GM23248 (cell line): ENCODE results near the gene CYCS. TPM values are rescaled to one million over a fixed set of nuclear protein-coding genes. Genes with fewer than 3 reads are reported as not detected.
"Not testable (repeated sequence)": the region's sequence is repeated elsewhere in the genome, so short reads cannot be mapped to it uniquely, and the experiment has no call there.

Source experiments
- DNase-seq: peaks from one replicate; pipeline ENCODE4 v3.0.0-alpha.2; 2015
- H2AFZ ChIP-seq: fragments of 200-600 bp; sonication (generic); 2 replicates; pipeline ENCODE4 v1.6.1; 2016; ENCODE audit warnings: antibody characterized with exemption
- H3F3A ChIP-seq: fragments of 200-600 bp; sonication (generic); 2 replicates; pipeline ENCODE4 v1.6.1; 2016; ENCODE audit warnings: mild to moderate bottlenecking, antibody characterized with exemption, mixed run types; ENCODE audit not compliant: insufficient read depth
- H3K27ac ChIP-seq: fragments of 200-600 bp; sonication (generic); 2 replicates; pipeline ENCODE4 v1.5.1; 2016; ENCODE audit warnings: mild to moderate bottlenecking
- H3K27me3 ChIP-seq: fragments of 200-600 bp; sonication (generic); replicated peaks from 2 replicates; pipeline ENCODE4 v1.6.1; 2016; ENCODE audit warnings: mild to moderate bottlenecking; ENCODE audit not compliant: insufficient read depth
- H3K36me3 ChIP-seq: fragments of 200-600 bp; sonication (generic); 2 replicates; pipeline ENCODE4 v1.6.1; 2016; ENCODE audit warnings: low read depth, mild to moderate bottlenecking
- H3K4me1 ChIP-seq: fragments of 200-600 bp; sonication (generic); 2 replicates; pipeline ENCODE4 v1.6.1; 2016; ENCODE audit warnings: mild to moderate bottlenecking; ENCODE audit not compliant: insufficient read depth
- H3K4me2 ChIP-seq: fragments of 200-600 bp; sonication (generic); one replicate; pipeline ENCODE4 v1.6.1; 2016; ENCODE audit warnings: mild to moderate bottlenecking; ENCODE audit not compliant: unreplicated experiment
- H3K4me3 ChIP-seq: fragments of 200-600 bp; sonication (generic); 2 replicates; pipeline ENCODE4 v1.5.1; 2016; ENCODE audit warnings: mild to moderate bottlenecking
- H3K79me2 ChIP-seq: fragments of 200-600 bp; sonication (generic); 2 replicates; pipeline ENCODE4 v1.6.1; 2016; ENCODE audit warnings: mild to moderate bottlenecking; ENCODE audit not compliant: insufficient read depth
- H3K9ac ChIP-seq: fragments of 200-600 bp; sonication (generic); 2 replicates; pipeline ENCODE4 v1.6.1; 2016; ENCODE audit warnings: mild to moderate bottlenecking
- H3K9me2 ChIP-seq: fragments of 200-600 bp; sonication (generic); 2 replicates; pipeline ENCODE4 v1.6.1; 2016; ENCODE audit warnings: mixed run types, mild to moderate bottlenecking, moderate library complexity; ENCODE audit not compliant: insufficient read depth
- H3K9me3 ChIP-seq: fragments of 200-600 bp; sonication (generic); one replicate; pipeline ENCODE4 v1.6.1; 2017; ENCODE audit warnings: low read depth
- H4K20me1 ChIP-seq: fragments of 200-600 bp; sonication (generic); 2 replicates; pipeline ENCODE4 v1.6.0; 2016; ENCODE audit not compliant: insufficient read depth
- EZH2 ChIP-seq: fragments of 200-600 bp; sonication (generic); IDR thresholded peaks from 2 replicates; pipeline ENCODE4 v1.6.1; 2018; ENCODE audit warnings: antibody characterized with exemption, mild to moderate bottlenecking; ENCODE audit not compliant: insufficient read depth, poor library complexity, severe bottlenecking
- EZH2phosphoT487 ChIP-seq: fragments of 200-600 bp; sonication (generic); IDR thresholded peaks from 2 replicates; pipeline ENCODE4 v1.6.1; 2018; ENCODE audit warnings: antibody characterized with exemption, moderate library complexity, mild to moderate bottlenecking, low read depth; ENCODE audit not compliant: insufficient read depth
- WGBS, 2 experiments: methylation state at CpG; one replicate each; pipeline ENCODE4 v1.1.6; 2015 to 2017; ENCODE audit warnings: low lambda C conversion rate in 2 of 2, low coverage in 1 of 2; ENCODE audit errors: missing lambda C conversion rate in 2 of 2; 5-methylcytosine and 5-hydroxymethylcytosine counted together
- in situ Hi-C: fragments of 300-500 bp; cut with MboI; formaldehyde crosslinking; loops from 2 replicates; pipeline ENCODE4 v1.15.0; 2020
- polyA plus RNA-seq: library from polyadenylated mRNA; unstranded; fragments of >200 nt; fragmentation: Nextera tagmentation; extraction: Ambion mirVana; gene quantifications from 2 replicates; pipeline ENCODE4 v1.2.1, GENCODE V29; 2016
- total RNA-seq: library from RNA; depleted of rRNA; stranded (reverse); fragments of >200 nt; shearing (Covaris generic); gene quantifications from 2 replicates; pipeline ENCODE4 v1.2.3, GENCODE V29; 2014

CYCS gene
- total and polyA plus RNA-seq, 2 experiments from 2014 or later: 51.6 to 156 TPM

DNA sequence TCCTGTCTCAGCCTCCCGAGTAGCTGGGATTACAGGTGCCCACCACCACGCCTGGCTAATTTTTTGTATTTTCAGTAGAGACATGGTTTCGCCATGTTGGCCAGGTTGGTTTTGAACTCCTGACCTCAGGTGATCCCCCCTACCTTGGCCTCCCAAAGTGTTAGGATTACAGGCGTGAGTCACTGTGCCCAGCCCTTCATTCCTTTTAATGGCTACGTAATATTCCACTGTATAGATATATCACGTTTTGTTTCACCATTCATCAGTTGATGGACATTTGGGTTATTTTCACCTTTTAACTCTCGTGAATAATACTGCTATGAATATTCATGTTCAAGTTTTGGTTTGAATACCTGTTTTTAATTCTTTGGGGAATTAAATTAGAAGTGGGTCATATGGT is 44.6 kb upstream of the CYCS start:
- Histone ChIP-seq H3K27me3 (no peaks in the 10 kb centered on the region), H3K27ac (no peak overlapping the region), H3K4me2 (no peak overlapping the region), H3K4me3 (no peak overlapping the region), H4K20me1 (no peaks in the 10 kb centered on the region), H3K9ac (no peak overlapping the region), H3K9me2 (no peaks in the 10 kb centered on the region), H3K4me1 (no peaks in the 10 kb centered on the region), H3K9me3 (no peaks in the 10 kb centered on the region), H2AFZ (no peak overlapping the region), H3F3A (no peaks in the 10 kb centered on the region), H3K79me2 (no peaks in the 10 kb centered on the region), H3K36me3 (no peaks in the 10 kb centered on the region)
- in situ Hi-C loops: no loop called here
- 78 to 83% methylated on average over 7 of the region's 7 CpGs for WGBS, 2 experiments
- DNase-seq: no peak
- no peak for TF ChIP-seq EZH2phosphoT487

- no peak for TF ChIP-seq EZH2phosphoT487
- no peak for TF ChIP-seq EZH2
- Histone ChIP-seq H3F3A (no peaks in the 10 kb centered on the region), H4K20me1 (no peaks in the 10 kb centered on the region), H3K36me3 (no peaks in the 10 kb centered on the region), H3K79me2 (no peaks in the 10 kb centered on the region), H3K4me1 (no peaks in the 10 kb centered on the region), H3K27me3 (no peaks in the 10 kb centered on the region), H2AFZ (no peak overlapping the region), H3K9me2 (no peaks in the 10 kb centered on the region), H3K27ac (no peak overlapping the region), H3K9me3 (no peaks in the 10 kb centered on the region), H3K9ac (no peak overlapping the region), H3K4me3 (no peak overlapping the region), H3K4me2 (no peak overlapping the region)
- WGBS, 2 experiments: 80 to 81% methylated on average over 4 of the region's 4 CpGs
- DNase-seq: no peak
- in situ Hi-C loops: no loop called here
Measured at GRCh38 chr7:25168145-25168544, 43.1 kb upstream of the CYCS start.

GRCh38 chr7:25167262-25167843 is 42.3 kb upstream of the CYCS start:
- H3K79me2 ChIP-seq: no peaks in the 10 kb centered on the region
- H2AFZ ChIP-seq: no peak overlapping the region
- no peaks in the 10 kb centered on the region for H3K9me3 ChIP-seq
- no peak overlapping the region for H3K4me3 ChIP-seq
- H3K36me3 ChIP-seq: no peaks in the 10 kb centered on the region
- H4K20me1 ChIP-seq: no peaks in the 10 kb centered on the region
- DNase-seq: no peak
- WGBS, 2 experiments: 92 to 93% methylated on average over 3 of the region's 3 CpGs
- H3K9ac ChIP-seq: no peak overlapping the region
- no peak overlapping the region for H3K27ac ChIP-seq
- TF ChIP-seq EZH2phosphoT487: no peak
- in situ Hi-C loops: no loop called here
- H3K4me1 ChIP-seq: no peaks in the 10 kb centered on the region
- H3K27me3 ChIP-seq: no peaks in the 10 kb centered on the region
- H3K9me2 ChIP-seq: no peaks in the 10 kb centered on the region
- no peak overlapping the region for H3K4me2 ChIP-seq
- H3F3A ChIP-seq: no peaks in the 10 kb centered on the region

DNA sequence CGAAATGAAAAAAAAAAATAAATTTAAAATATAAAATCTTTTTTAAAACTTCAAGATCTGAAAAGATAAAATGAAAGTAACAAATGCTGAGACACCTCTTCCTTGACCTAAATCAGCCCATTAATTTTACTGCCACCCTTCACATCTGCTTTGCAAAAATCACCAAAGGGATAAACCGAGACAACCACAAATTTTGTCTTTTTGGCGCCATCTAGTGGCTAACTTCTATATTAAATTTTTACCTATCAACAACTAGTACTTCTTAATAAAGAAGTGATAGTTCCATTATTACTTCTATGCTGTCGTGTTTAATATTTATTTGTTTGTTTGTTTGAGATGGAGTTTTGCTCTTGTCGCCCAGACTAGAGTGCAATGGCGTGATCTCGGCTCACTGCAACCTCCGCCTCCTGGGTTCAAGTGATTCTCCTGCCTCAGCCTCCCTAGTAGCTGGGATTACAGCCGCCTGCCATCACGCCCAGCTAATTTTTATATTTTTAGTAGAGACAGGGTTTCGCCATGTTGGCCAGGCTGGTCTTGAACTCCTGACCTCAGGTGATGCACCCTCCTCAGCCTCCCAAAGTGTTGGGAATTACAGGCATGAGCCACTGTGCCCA is 35.0 kb upstream of the CYCS start:
- H3K4me2 ChIP-seq, H4K20me1 ChIP-seq, H3K9me2 ChIP-seq, H3K9ac ChIP-seq, H3K79me2 ChIP-seq, H3F3A ChIP-seq, H3K9me3 ChIP-seq, H2AFZ ChIP-seq, in situ Hi-C loops, H3K4me1 ChIP-seq, H3K27ac ChIP-seq, H3K36me3 ChIP-seq, H3K4me3 ChIP-seq, H3K27me3 ChIP-seq: not testable (repeated sequence)
- peak; percentile 46 for DNase-seq
- WGBS, 2 experiments: 46 to 50% methylated on average over 11 of the region's 11 CpGs

- Histone ChIP-seq H3K9me2 (no peaks in the 10 kb centered on the region), H3K4me3 (no peak overlapping the region), H3K9ac (no peak overlapping the region), H3K36me3 (no peaks in the 10 kb centered on the region), H3K27me3 (no peaks in the 10 kb centered on the region), H3K9me3 (no peaks in the 10 kb centered on the region), H3K79me2 (no peaks in the 10 kb centered on the region), H3F3A (no peaks in the 10 kb centered on the region), H3K4me1 (no peaks in the 10 kb centered on the region), H4K20me1 (no peaks in the 10 kb centered on the region), H3K4me2 (no peak overlapping the region), H2AFZ (no peak overlapping the region), H3K27ac (no peak overlapping the region)
- no peak for DNase-seq
- in situ Hi-C loops: no loop called here
- no peak for TF ChIP-seq EZH2
- TF ChIP-seq EZH2phosphoT487: no peak
- WGBS, 2 experiments: 76% methylated on average over 4 of the region's 4 CpGs
Measured at GRCh38 chr7:25158966-25159365, 33.9 kb upstream of the CYCS start.
